Measurements from ENCODE around the gene AADACL4. TPM values are rescaled to one million over a fixed set of nuclear protein-coding genes. Genes with fewer than 3 reads are reported as not detected.
A peak's percentile ranks its signal among the peaks of the same experiment; 100 is the strongest.

The AADACL4 gene
- total and polyA plus RNA-seq, 9 of the 15 experiments (the other 6 are each of a cell fraction or from before 2014, with no cell fraction given): not detected

- Histone ChIP-seq H4K20me1 (replicated peaks; ENCODE audit: control insufficient read depth, insufficient read depth, low read length) (0 out of 2 replicates have a peak, but pooled peaks cover 5% of the 10 kb centered on the region), H3K27me3 (ENCODE audit: control insufficient read depth in 2 of 2, insufficient read depth in 2 of 2, low read length in 2 of 2) (no peaks in the 10 kb centered on the region), H3K36me3 (ENCODE audit: control insufficient read depth, insufficient read depth, low read length) (peaks cover 41% of the 10 kb centered on the region), H3K4me2 (ENCODE audit: insufficient read depth, low read length) (peak overlapping the region; percentile 97), H3K4me1 (replicated peaks in 1 of 2; ENCODE audit: control insufficient read depth in 2 of 2, insufficient read depth in 2 of 2, low read length in 2 of 2) (peaks cover 28 to 37% of the 10 kb centered on the region in 2 experiments), H3K9ac (ENCODE audit: insufficient read depth in 1 of 2, low read depth in 2 of 2, low read length in 2 of 2) (peak overlapping the region; percentile 94 to 97), H3K27ac (ENCODE audit: extremely low read depth, low read depth, low read length) (peak overlapping the region; percentile 94), H3K79me2 (ENCODE audit: control insufficient read depth, insufficient read depth, low read length) (peaks cover 93% of the 10 kb centered on the region), H2AFZ (ENCODE audit: low read depth, low read length) (peak overlapping the region; percentile 36; the same call in 1 of the 2 replicates), H3K9me3 (replicated peaks; ENCODE audit: control insufficient read depth, insufficient read depth, low read depth, low read length) (0 out of 2 replicates have a peak, but pooled peaks cover 2% of the 10 kb centered on the region), H3K4me3 (peak overlapping the region; percentile 71), H3K9me1 (ENCODE audit: control insufficient read depth, insufficient read depth, low read length) (no peaks in the 10 kb centered on the region)
- in situ Hi-C loops (cut with MboI) (loop anchor here (5.0 to 25.0 kb wide), 2 partner anchors 209 to 304 kb away; no protein-coding TSS in a partner anchor), intact Hi-C loops (cut with micrococcal nuclease) (loop anchor here (5.0 kb wide), 2 partner anchors 89 to 139 kb away; no protein-coding TSS in a partner anchor)
- peak; percentile 38 for ATAC-seq
- POLR2A ChIA-PET: interaction anchor here (0.6 to 4.1 kb wide), 9 partner anchors 9 to 220 kb away, joined by 3 to 24 read pairs (median 4); no protein-coding TSS in a partner anchor
- CTCF ChIA-PET (ENCODE audit: low intra/inter-chr PET ratio): no interaction called here
- 12% methylated on average over 17 of the region's 17 CpGs for WGBS (ENCODE audit: insufficient coverage, low coverage, missing lambda C conversion rate)
- peak; percentile 53 to 71 (median 63) for DNase-seq (ENCODE audit: extremely low read depth in 1 of 4, low spot score in 3 of 4)
- FAIRE-seq: peak; percentile 58
- no TSS peak for BruUV-seq (replicated peaks)
- TF ChIP-seq KDM1A (IDR thresholded peaks at IDR 0.05) (no peak), SRSF7 (optimal IDR thresholded peaks at IDR 0.05; ENCODE audit: low read depth, low read length) (no peak), SAP30 (IDR thresholded peaks at IDR 0.05; ENCODE audit: borderline replicate concordance, insufficient read depth, low read depth, low read length, poor library complexity, severe bottlenecking) (peak; percentile 79), ZNF830 (CRISPR knock-in tag; IDR thresholded peaks at IDR 0.05) (no peak), ZNF212 (CRISPR knock-in tag; IDR thresholded peaks at IDR 0.05) (no peak), RUNX1 (IDR thresholded peaks at IDR 0.05; ENCODE audit: low read depth) (no peak), NR2C1 (IDR thresholded peaks at IDR 0.05) (no peak), NR2C1 (tag; IDR thresholded peaks at IDR 0.05) (no peak), JUND (IDR thresholded peaks at IDR 0.05; ENCODE audit: borderline replicate concordance, low read depth, low read length) (peak; percentile 50), JUND (tag; IDR thresholded peaks at IDR 0.05; ENCODE audit: borderline replicate concordance, low read depth, low read length) (peak; percentile 61; the same call in 2 of the 3 replicates), SMARCA4 (IDR thresholded peaks at IDR 0.05) (no peak), HMG20A (CRISPR knock-in tag; conservative IDR thresholded peaks at IDR 0.05) (no peak), EWSR1 (IDR thresholded peaks at IDR 0.05; ENCODE audit: borderline replicate concordance, low read depth, partially characterized antibody) (no peak), KLF13 (tag; IDR thresholded peaks at IDR 0.05; ENCODE audit: borderline replicate concordance, low read depth) (no peak), CBFA2T2 (conservative IDR thresholded peaks at IDR 0.05) (no peak), TCFL5 (CRISPR knock-in tag; conservative IDR thresholded peaks at IDR 0.05) (no peak), RB1 (IDR thresholded peaks at IDR 0.05; ENCODE audit: low read depth) (no peak), ZNF583 (CRISPR knock-in tag; IDR thresholded peaks at IDR 0.05) (no peak)
- TF ChIP-seq, protein P1, sequence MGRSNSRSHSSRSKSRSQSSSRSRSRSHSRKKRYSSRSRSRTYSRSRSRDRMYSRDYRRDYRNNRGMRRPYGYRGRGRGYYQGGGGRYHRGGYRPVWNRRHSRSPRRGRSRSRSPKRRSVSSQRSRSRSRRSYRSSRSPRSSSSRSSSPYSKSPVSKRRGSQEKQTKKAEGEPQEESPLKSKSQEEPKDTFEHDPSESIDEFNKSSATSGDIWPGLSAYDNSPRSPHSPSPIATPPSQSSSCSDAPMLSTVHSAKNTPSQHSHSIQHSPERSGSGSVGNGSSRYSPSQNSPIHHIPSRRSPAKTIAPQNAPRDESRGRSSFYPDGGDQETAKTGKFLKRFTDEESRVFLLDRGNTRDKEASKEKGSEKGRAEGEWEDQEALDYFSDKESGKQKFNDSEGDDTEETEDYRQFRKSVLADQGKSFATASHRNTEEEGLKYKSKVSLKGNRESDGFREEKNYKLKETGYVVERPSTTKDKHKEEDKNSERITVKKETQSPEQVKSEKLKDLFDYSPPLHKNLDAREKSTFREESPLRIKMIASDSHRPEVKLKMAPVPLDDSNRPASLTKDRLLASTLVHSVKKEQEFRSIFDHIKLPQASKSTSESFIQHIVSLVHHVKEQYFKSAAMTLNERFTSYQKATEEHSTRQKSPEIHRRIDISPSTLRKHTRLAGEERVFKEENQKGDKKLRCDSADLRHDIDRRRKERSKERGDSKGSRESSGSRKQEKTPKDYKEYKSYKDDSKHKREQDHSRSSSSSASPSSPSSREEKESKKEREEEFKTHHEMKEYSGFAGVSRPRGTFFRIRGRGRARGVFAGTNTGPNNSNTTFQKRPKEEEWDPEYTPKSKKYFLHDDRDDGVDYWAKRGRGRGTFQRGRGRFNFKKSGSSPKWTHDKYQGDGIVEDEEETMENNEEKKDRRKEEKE (IDR thresholded peaks at IDR 0.05; ENCODE audit: borderline replicate concordance in 1 of 2, control insufficient read depth in 1 of 2, low read depth in 2 of 2, low read length in 1 of 2): no peak
Observed at GRCh38 chr1:12615865-12616708, 27.8 kb upstream of the AADACL4 start.

All from K562 (cell line).